PFSK-1 (cell line): ENCODE data around the gene DHX34.

Source experiments
- FOXP2 ChIP-seq: optimal IDR thresholded peaks from 2 replicates; pipeline ENCODE3; 2011; ENCODE audit warnings: borderline replicate concordance, control low read depth, inconsistent platforms; ENCODE audit not compliant: insufficient read depth; ENCODE audit errors: extremely low read length, extremely low read depth
- POLR2AphosphoS5 ChIP-seq: IDR thresholded peaks from 2 replicates; pipeline ENCODE4 v1.6.1; 2012; ENCODE audit warnings: low read depth, mild to moderate bottlenecking, control low read depth, low read length, moderate library complexity
- SIN3A ChIP-seq: IDR thresholded peaks from 2 replicates; pipeline ENCODE4 v1.6.1; 2012; ENCODE audit warnings: mild to moderate bottlenecking, low read length, moderate library complexity, borderline replicate concordance; ENCODE audit not compliant: insufficient read depth
- TAF1 ChIP-seq: IDR thresholded peaks from 2 replicates; pipeline ENCODE4 v1.6.1; 2012; ENCODE audit warnings: low read length, control low read depth, borderline replicate concordance; ENCODE audit not compliant: insufficient read depth
- TF ChIP-seq, protein P1 (sequence below), 2 experiments: IDR thresholded peaks; 2 replicates each; pipeline versions ENCODE4 v1.6.1 to v1.8.0; 2011 to 2012; ENCODE audit warnings: low read depth in 2 of 2, low read length in 2 of 2, control low read depth in 1 of 2, inconsistent platforms in 1 of 2, mild to moderate bottlenecking in 1 of 2, moderate library complexity in 1 of 2; ENCODE audit not compliant: insufficient read depth in 1 of 2

DHX34 gene

DNA sequence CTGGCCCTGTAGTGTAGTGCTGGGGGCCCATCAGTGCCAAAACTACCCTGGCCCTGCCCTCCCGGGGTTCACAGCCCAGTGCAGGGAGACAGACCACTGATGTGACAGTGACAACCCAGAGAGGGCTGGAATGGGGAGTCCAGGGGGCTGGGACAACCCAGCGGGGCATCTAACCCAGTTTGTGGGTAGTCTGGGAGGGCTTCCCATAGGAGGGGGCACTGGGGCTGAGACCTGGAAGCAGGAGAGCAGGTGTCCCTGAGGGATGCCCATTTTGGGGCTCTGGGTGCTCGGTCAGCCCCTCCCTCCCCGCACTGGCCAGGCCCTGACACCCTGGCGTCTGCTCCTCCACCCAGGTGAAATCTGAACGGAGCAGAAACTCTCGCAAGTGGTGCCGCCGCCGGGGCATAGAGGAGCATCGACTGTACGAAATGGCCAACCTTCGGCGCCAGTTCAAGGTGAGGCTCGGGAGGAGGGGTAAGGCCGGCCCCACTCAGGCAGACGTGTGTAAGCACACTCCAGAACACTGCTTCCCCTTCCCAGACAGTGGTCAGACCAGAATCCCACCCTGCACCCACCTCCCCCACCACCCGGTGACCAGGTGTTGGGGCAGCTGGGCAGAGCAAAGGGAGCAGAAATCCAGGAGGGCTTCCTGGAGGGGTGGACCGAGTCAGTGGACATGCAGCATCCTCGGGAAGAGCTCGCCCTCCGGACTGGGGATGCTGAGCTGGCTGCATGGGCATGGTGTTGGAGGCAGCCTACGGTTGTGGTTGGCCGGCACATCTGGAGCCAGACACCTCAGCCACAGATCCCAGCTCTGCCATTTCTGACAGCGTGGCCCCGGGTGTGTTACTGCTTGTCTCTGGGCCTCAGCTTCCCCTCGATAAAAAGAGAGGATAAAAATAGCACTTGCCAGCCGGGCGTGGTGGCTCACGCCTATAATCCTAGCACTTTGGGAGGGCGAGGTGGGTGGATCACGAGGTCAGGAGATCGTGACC lies 24.4 kb downstream of the DHX34 start:
- TF ChIP-seq POLR2AphosphoS5 (no peak), TAF1 (no peak), SIN3A (no peak), FOXP2 (no peak)
- TF ChIP-seq, protein P1, sequence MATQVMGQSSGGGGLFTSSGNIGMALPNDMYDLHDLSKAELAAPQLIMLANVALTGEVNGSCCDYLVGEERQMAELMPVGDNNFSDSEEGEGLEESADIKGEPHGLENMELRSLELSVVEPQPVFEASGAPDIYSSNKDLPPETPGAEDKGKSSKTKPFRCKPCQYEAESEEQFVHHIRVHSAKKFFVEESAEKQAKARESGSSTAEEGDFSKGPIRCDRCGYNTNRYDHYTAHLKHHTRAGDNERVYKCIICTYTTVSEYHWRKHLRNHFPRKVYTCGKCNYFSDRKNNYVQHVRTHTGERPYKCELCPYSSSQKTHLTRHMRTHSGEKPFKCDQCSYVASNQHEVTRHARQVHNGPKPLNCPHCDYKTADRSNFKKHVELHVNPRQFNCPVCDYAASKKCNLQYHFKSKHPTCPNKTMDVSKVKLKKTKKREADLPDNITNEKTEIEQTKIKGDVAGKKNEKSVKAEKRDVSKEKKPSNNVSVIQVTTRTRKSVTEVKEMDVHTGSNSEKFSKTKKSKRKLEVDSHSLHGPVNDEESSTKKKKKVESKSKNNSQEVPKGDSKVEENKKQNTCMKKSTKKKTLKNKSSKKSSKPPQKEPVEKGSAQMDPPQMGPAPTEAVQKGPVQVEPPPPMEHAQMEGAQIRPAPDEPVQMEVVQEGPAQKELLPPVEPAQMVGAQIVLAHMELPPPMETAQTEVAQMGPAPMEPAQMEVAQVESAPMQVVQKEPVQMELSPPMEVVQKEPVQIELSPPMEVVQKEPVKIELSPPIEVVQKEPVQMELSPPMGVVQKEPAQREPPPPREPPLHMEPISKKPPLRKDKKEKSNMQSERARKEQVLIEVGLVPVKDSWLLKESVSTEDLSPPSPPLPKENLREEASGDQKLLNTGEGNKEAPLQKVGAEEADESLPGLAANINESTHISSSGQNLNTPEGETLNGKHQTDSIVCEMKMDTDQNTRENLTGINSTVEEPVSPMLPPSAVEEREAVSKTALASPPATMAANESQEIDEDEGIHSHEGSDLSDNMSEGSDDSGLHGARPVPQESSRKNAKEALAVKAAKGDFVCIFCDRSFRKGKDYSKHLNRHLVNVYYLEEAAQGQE (IDR thresholded peaks at IDR 0.05; ENCODE audit: insufficient read depth in 1 of 2, low read depth in 2 of 2, low read length in 2 of 2) = no peak

DNA sequence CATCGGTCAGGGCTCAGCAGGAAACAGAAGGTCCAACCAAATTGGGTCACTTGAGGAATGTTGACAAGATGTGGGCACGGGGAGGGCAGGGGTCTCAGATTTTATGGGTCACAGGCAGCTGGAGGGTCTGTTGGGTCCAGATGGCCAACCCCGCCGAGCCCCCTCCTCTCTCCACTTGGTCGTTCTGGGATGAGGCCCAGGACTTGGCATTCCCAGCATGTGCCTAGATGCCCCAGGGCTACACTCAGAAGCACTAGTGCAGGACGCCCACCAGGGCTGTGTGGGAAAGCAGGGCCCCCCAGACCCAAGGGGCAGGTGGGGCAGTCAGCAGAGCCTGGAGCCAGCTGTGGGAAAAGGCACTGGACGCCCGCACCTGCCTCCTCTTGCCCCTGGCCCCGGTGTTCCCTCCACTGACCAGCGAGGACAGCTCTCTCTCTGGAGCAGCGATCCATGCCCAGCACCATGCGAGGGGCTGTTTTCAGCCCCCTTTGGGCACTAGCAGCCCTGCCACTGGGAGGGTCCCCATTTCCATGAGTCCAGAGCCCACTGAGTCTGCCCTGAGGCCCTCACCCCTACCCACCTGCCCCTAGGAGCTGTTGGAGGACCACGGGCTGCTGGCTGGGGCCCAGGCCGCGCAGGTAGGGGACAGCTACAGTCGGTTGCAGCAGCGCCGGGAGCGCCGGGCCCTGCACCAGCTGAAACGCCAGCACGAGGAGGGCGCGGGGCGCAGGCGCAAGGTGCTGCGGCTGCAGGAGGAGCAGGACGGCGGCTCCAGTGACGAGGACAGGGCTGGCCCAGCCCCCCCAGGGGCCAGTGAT lies 26.0 kb downstream of the DHX34 start:
- TF ChIP-seq SIN3A = no peak
- TF ChIP-seq, protein P1 (IDR thresholded peaks at IDR 0.05; ENCODE audit: insufficient read depth in 1 of 2, low read depth in 2 of 2, low read length in 2 of 2) = no peak
- TF ChIP-seq POLR2AphosphoS5 = no peak

DNA sequence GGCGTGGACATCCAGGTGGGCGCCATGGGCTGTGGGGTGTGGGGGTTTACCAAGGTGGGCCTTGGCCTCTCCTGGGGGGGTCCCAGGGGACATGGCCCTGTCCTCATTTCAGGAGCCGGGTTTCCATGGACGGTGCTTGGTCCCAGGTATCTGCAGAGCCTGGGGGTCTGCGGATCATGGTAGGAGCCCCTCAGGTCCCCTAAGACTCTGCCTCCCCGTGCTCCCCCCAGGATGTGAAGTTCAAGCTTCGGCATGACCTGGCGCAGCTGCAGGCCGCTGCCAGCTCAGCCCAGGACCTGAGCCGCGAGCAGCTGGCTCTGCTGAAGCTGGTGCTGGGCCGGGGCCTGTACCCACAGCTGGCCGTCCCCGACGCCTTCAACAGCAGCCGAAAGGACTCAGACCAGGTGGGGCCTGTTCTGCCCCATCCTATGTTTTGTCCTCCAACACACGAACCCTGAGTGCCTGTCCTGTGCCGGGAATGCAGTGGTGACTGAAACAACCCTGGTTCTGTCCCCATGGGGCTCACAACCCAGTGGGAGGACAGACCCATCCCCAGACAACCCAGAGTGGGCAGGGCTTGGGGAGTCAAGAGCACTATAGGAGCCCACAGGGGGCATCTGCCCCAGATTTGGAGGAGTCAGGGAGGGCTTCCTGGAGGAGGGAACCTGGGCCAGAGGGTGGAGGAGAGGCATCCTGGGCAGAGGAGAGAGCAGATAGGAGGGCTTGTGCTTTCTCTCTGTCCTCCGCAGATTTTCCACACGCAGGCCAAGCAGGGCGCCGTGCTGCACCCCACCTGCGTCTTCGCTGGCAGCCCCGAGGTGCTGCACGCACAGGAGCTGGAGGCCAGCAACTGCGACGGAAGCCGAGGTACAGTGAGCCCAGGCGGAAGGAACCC lies 26.8 kb downstream of the DHX34 start:
- TF ChIP-seq FOXP2 = no peak
- TF ChIP-seq POLR2AphosphoS5 = no peak
- TF ChIP-seq, protein P1 (IDR thresholded peaks at IDR 0.05; ENCODE audit: insufficient read depth in 1 of 2, low read depth in 2 of 2, low read length in 2 of 2) = no peak
- TF ChIP-seq TAF1 = no peak
- TF ChIP-seq SIN3A = no peak

DNA sequence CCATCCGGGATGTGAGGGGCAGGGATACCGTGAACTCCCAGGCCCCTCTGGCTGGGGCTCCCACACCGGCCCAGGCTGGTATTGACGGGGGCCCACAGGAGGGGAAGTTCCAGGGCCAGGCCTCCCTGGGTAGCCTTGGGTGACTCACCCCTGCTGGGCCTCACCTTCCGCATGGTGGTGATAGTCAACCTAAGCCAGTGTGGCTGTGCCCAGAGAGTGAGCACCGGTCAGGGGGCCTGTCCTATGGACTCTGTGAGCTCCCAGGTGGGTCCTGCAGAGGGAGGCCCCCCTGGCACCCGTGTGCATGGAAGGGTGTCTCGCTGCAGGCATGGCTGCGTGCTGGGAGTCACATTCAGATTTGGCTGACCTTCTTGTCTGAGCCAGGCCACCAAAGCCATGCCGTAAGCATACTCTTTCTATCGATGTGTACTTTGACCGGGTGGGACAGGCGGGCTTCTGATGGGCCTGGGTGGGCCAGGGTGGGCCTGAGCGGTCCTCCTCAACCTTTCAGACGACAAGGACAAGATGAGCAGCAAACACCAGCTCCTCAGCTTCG lies 27.6 kb downstream of the DHX34 start:
- TF ChIP-seq SIN3A (no peak), FOXP2 (no peak), POLR2AphosphoS5 (no peak), TAF1 (no peak)
- TF ChIP-seq, protein P1 (IDR thresholded peaks at IDR 0.05; ENCODE audit: insufficient read depth in 1 of 2, low read depth in 2 of 2, low read length in 2 of 2) = no peak
